Panc1 (cell line): ENCODE results near the gene EXOSC7. TPM values are rescaled to one million over a fixed set of nuclear protein-coding genes. Genes with fewer than 3 reads are reported as not detected.

Experiments used
- ATAC-seq: fragments of 200-7000 bp; cut with Tn5 transposase; 2 replicates; pipeline ENCODE4 v1.9.1; 2020; ENCODE audit warnings: mild to moderate bottlenecking, moderate library complexity
- BruUV-seq: library from RNA; stranded (reverse); fragments of 400-500 nt; replicated peaks from 2 replicates; lab custom pipeline; 2021; lab: Mats Ljungman, UMichigan
- CTCF ChIA-PET: fragments of 300-600 bp; sonication (Branson Sonifier 250); formaldehyde crosslinking; loops from one replicate; lab custom pipeline; 2022; ENCODE audit warnings: antibody characterized with exemption; lab: Charles Lee
- POLR2A ChIA-PET: fragments of 300-600 bp; sonication (Branson Sonifier 250); formaldehyde crosslinking; loops from one replicate; lab custom pipeline; 2022; ENCODE audit warnings: antibody characterized with exemption; lab: Charles Lee
- DNase-seq: peaks from one replicate; pipeline ENCODE4 v3.0.0-alpha.2; 2010; ENCODE audit warnings: low read depth, low spot score
- H3K27ac ChIP-seq: 2 replicates; pipeline ENCODE4 v1.5.1; 2011; ENCODE audit warnings: mild to moderate bottlenecking, low read length, inconsistent platforms
- H3K27me3 ChIP-seq: fragments of 200-500 bp; sonication (Bioruptor generic); 2 replicates; pipeline ENCODE4 v1.6.0; 2014; ENCODE audit warnings: low read length, inconsistent platforms; ENCODE audit not compliant: control insufficient read depth, insufficient read depth
- H3K36me3 ChIP-seq: fragments of 200-500 bp; sonication (Bioruptor generic); 2 replicates; pipeline ENCODE4 v1.5.1; 2014; ENCODE audit warnings: inconsistent platforms, mild to moderate bottlenecking, low read length, moderate library complexity; ENCODE audit not compliant: control insufficient read depth, insufficient read depth
- H3K4me1 ChIP-seq: 2 replicates; pipeline ENCODE4 v1.5.1; 2011; ENCODE audit warnings: inconsistent platforms, mild to moderate bottlenecking, low read length, moderate library complexity; ENCODE audit not compliant: control insufficient read depth, insufficient read depth
- H3K4me3 ChIP-seq, 2 experiments: 2 replicates each; pipeline ENCODE4 v1.5.1; 2011 to 2012; ENCODE audit warnings: low read depth in 2 of 2, low read length in 2 of 2, mild to moderate bottlenecking in 2 of 2, inconsistent platforms in 1 of 2, moderate library complexity in 1 of 2
- H3K9me3 ChIP-seq: fragments of 200-500 bp; sonication (Bioruptor generic); 2 replicates; pipeline ENCODE4 v1.5.1; 2014; ENCODE audit warnings: low read depth, mild to moderate bottlenecking, inconsistent platforms, low read length, moderate library complexity; ENCODE audit not compliant: control insufficient read depth, insufficient read depth
- POLR2AphosphoS5 ChIP-seq: IDR thresholded peaks from 2 replicates; pipeline ENCODE4 v1.6.1; 2012; ENCODE audit warnings: mild to moderate bottlenecking, low read depth, low read length, moderate library complexity
- SIN3A ChIP-seq: IDR thresholded peaks from 2 replicates; pipeline ENCODE4 v1.6.1; 2012; ENCODE audit warnings: low read depth, mild to moderate bottlenecking, low read length, moderate library complexity, borderline replicate concordance; ENCODE audit not compliant: insufficient read depth
- TCF7L2 ChIP-seq: IDR thresholded peaks from 2 replicates; pipeline ENCODE4 v1.6.1; 2011; ENCODE audit warnings: mild to moderate bottlenecking, low read depth, low read length, inconsistent platforms
- in situ Hi-C: cut with HindIII; loops from 2 replicates; pipeline ENCODE4 v1.10.0; 2016; ENCODE audit warnings: low sequenced_read_pairs, low pct_unique_long_range_greater_than_20kb
- intact Hi-C: fragments of 100-400 bp; cut with micrococcal nuclease; formaldehyde crosslinking; loops from one replicate; pipeline ENCODE4 v1.10.0; 2022; ENCODE audit not compliant: unreplicated experiment
- total RNA-seq: library from RNA; stranded (reverse); gene quantifications from one replicate; pipeline ENCODE4 v1.2.1, GENCODE V29; 2021; ENCODE audit not compliant: unreplicated experiment
- TF ChIP-seq, protein P1 (sequence below): fragments of 450-650 bp; IDR thresholded peaks from 2 replicates; pipeline ENCODE4 v1.5.1; 2017; ENCODE audit warnings: mild to moderate bottlenecking
- TF ChIP-seq, protein P2 (sequence below), 2 experiments: IDR thresholded peaks; 2 replicates each; pipeline ENCODE4 v1.6.1; 2011 to 2012; ENCODE audit warnings: low read depth in 2 of 2, control low read depth in 1 of 2, low read length in 1 of 2, mild to moderate bottlenecking in 1 of 2, moderate library complexity in 1 of 2; ENCODE audit not compliant: insufficient read depth in 1 of 2

EXOSC7 gene
- total RNA-seq, 1 experiment from 2014 or later: 38.4 TPM

- intact Hi-C loops: no loop called here
- no peaks in the 10 kb centered on the region for H3K36me3 ChIP-seq
- H3K4me1 ChIP-seq: no peaks in the 10 kb centered on the region
- ChIA-PET CTCF (no interaction called here), POLR2A (no interaction called here)
- H3K27me3 ChIP-seq: no peaks in the 10 kb centered on the region
- no TSS peak for BruUV-seq
- no peak overlapping the region for H3K27ac ChIP-seq
- no peak for ATAC-seq
- H3K9me3 ChIP-seq: no peaks in the 10 kb centered on the region
- DNase-seq: no peak
- in situ Hi-C loops: no loop called here
- TF ChIP-seq SIN3A (no peak), POLR2AphosphoS5 (no peak), TCF7L2 (no peak)
- TF ChIP-seq, protein P1, sequence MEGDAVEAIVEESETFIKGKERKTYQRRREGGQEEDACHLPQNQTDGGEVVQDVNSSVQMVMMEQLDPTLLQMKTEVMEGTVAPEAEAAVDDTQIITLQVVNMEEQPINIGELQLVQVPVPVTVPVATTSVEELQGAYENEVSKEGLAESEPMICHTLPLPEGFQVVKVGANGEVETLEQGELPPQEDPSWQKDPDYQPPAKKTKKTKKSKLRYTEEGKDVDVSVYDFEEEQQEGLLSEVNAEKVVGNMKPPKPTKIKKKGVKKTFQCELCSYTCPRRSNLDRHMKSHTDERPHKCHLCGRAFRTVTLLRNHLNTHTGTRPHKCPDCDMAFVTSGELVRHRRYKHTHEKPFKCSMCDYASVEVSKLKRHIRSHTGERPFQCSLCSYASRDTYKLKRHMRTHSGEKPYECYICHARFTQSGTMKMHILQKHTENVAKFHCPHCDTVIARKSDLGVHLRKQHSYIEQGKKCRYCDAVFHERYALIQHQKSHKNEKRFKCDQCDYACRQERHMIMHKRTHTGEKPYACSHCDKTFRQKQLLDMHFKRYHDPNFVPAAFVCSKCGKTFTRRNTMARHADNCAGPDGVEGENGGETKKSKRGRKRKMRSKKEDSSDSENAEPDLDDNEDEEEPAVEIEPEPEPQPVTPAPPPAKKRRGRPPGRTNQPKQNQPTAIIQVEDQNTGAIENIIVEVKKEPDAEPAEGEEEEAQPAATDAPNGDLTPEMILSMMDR: no peak
- TF ChIP-seq, protein P2, sequence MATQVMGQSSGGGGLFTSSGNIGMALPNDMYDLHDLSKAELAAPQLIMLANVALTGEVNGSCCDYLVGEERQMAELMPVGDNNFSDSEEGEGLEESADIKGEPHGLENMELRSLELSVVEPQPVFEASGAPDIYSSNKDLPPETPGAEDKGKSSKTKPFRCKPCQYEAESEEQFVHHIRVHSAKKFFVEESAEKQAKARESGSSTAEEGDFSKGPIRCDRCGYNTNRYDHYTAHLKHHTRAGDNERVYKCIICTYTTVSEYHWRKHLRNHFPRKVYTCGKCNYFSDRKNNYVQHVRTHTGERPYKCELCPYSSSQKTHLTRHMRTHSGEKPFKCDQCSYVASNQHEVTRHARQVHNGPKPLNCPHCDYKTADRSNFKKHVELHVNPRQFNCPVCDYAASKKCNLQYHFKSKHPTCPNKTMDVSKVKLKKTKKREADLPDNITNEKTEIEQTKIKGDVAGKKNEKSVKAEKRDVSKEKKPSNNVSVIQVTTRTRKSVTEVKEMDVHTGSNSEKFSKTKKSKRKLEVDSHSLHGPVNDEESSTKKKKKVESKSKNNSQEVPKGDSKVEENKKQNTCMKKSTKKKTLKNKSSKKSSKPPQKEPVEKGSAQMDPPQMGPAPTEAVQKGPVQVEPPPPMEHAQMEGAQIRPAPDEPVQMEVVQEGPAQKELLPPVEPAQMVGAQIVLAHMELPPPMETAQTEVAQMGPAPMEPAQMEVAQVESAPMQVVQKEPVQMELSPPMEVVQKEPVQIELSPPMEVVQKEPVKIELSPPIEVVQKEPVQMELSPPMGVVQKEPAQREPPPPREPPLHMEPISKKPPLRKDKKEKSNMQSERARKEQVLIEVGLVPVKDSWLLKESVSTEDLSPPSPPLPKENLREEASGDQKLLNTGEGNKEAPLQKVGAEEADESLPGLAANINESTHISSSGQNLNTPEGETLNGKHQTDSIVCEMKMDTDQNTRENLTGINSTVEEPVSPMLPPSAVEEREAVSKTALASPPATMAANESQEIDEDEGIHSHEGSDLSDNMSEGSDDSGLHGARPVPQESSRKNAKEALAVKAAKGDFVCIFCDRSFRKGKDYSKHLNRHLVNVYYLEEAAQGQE (IDR thresholded peaks at IDR 0.05; ENCODE audit: insufficient read depth in 1 of 2, low read depth in 2 of 2, low read length in 1 of 2): no peak
- H3K4me3 ChIP-seq: no peak overlapping the region
Measured at GRCh38 chr3:44932271-44932670, 43.8 kb upstream of the EXOSC7 start.

GRCh38 chr3:44932986-44933944, 42.8 kb upstream of the EXOSC7 start:
- H3K4me1 ChIP-seq: no peaks in the 10 kb centered on the region
- DNase-seq: no peak
- H3K27me3 ChIP-seq: no peaks in the 10 kb centered on the region
- no peak for ATAC-seq
- ChIA-PET POLR2A (no interaction called here), CTCF (no interaction called here)
- TF ChIP-seq POLR2AphosphoS5: no peak
- TF ChIP-seq, protein P1: no peak
- TF ChIP-seq TCF7L2: no peak
- TF ChIP-seq, protein P2 (IDR thresholded peaks at IDR 0.05; ENCODE audit: insufficient read depth in 1 of 2, low read depth in 2 of 2, low read length in 1 of 2): no peak
- TF ChIP-seq SIN3A: no peak
- in situ Hi-C loops (no loop called here), intact Hi-C loops (no loop called here)
- no peaks in the 10 kb centered on the region for H3K36me3 ChIP-seq
- no peaks in the 10 kb centered on the region for H3K9me3 ChIP-seq
- H3K27ac ChIP-seq: no peak overlapping the region
- no peak overlapping the region for H3K4me3 ChIP-seq
- BruUV-seq: no TSS peak
